Measurements from ENCODE around the gene ALPL.
"Not testable (repeated sequence)": the region's sequence is repeated elsewhere in the genome, so short reads cannot be mapped to it uniquely, and the experiment has no call there.

ALPL gene

DNA sequence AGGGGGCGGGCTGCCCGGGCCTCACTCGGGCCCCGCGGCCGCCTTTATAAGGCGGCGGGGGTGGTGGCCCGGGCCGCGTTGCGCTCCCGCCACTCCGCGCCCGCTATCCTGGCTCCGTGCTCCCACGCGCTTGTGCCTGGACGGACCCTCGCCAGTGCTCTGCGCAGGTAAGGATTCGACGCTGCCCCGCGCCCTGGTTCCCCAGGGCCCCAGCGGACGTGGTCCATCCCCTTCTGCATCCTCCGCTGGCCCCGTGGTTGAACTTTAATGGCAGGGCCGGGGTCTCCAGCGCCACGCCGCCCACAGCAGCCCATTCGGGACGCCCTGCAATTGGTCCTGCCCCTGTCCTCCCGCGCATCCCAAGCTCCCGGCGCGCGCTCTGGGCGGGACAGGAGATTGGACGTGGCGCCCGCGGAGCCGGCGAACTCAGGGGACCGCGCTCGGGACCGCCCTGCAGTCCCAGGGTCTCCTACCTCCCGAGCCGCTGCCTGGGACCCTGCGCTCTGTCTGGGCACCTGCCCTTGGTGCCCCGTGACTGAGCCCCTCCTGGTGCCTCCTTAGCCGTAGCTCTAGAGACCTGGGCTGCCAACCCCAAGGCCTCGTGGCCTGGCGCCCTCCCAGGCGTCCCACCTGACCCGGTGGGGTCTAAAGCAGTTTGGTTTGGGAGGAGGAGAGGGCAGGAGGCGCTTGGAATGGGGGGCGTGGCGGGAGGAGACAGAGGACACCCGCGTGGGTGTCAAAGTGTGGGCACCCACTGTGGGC is at the start of gene ALPL:
Gene ALPL (plus strand): TSS at position 73 of the 762 bp plus-strand sequence. CDS start 44,659 bp downstream, outside the sequence.
- no peak for DNase-seq (ENCODE audit: low spot score)

DNA sequence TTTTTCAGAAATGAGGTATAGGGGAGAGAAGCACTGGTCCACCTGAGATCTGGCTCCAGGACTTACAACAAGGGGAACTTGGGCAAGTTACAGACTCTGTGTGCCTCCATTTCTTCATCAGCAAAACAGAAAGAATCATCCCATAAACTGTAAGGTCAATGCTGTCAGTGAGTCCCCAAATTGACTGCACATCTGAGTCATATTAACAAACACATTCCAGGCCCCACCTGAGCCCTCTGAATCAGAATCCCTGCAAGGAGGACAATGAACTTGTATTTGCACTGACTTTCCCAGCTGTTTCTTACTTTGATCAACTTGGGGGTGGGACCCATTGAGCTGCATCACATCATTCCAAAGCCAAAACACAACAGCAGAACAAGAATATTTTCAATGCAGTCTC is 44.1 kb upstream of the ALPL start:
- not testable (repeated sequence) for DNase-seq (ENCODE audit: low spot score)

DNA sequence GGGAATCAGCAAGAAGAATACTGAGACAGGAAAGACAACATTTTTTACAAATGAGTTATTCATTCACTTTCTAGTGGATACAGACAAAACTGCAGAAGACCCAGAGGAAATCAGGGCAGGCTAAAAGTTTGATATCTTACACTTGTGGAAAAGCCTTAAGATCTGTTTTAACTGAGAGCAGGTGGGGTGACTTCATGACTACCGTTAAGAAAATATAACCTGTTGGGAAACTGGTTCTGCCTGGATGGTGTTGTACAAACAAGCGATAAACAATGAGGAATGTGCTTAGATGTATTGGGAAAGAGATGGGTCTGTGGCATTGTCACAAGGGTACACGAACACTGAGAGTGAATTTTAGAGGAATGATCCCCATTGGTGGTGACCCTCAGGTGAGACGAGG is 41.3 kb upstream of the ALPL start:
- not testable (repeated sequence) for DNase-seq (ENCODE audit: low spot score)

- no peak for DNase-seq (ENCODE audit: low spot score)
Observed at GRCh38 chr1:21468599-21468998, 40.6 kb upstream of the ALPL start.

- DNase-seq (ENCODE audit: low spot score): no peak
Observed at GRCh38 chr1:21469581-21469980, 39.6 kb upstream of the ALPL start.

DNA sequence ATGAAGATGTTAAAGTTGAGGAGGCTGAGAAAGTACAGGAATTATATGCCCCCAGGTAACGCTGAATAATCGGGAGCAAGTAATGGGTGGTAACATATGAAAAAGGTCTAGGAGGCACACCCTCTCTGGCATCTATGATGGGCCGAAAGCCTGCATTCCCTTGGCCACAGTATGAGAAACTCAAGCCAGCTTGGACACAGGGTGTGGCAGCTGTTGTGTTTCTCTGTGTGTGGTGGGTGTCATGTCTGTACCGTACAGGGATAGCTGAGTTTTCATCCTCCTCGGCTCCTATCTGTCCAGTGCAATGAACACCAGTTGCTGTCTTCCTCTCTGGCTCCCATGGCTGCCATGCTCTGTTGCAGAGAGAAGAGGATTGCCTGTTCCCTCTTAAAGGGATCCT is 36.4 kb upstream of the ALPL start:
- DNase-seq (ENCODE audit: low spot score): no peak

- DNase-seq (ENCODE audit: low spot score): no peak
Observed at GRCh38 chr1:21478356-21478755, 30.9 kb upstream of the ALPL start.

DNA sequence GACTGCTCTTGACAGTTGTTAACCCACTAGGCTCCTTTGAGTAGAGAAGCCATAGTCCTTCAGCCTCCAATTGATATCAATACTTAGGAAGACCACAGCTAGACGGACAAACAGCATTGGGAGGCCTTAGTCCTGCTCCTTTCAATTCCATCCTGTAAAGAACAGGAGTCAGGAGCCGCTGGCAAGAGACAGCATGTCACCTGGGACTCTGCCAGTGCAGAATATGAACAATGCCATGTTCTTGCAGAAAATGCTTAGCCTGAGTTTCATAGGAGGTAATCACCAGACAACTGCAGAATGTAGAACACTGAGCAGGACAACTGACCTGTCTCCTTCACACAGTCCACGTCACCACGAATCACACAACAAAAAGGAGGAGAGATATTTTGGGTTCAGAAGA is 25.3 kb upstream of the ALPL start:
- DNase-seq (ENCODE audit: low spot score): not testable (repeated sequence)

GRCh38 chr1:21489146-21489545 is 20.1 kb upstream of the ALPL start:
- no peak for DNase-seq (ENCODE audit: low spot score)

DNA sequence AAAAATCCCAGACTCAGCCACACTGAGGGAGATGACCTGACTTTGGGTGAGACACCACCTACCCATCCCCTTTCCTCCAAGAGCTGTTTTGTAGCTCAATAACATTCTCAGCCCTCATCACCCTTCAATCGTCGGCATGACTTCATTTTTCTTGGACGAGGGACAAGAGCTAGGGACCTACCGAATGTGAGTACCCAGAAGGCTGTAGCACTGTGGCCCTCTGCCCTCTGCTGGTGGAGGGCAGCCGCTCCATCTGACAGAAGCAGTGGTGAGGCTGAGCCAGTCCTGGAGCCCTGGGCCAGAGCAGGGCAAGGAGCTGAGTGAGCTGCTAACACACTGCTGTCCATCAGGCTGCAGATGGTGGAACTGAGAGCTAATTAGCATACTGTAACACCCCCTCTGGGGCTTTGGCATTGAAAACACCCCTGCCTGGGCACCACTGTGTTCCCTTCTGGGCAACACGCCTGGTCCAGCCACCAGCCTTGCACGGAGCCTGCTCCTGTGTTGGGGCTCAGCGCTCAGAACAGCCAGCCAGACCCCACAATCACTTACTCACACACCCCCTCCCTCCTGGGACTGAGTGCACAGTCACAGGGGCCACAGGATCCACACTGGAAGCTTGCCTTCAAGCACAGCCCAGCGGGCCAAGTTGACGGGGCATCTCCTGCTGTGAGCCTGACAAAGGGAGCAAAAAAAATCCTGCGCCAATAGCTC is 18.3 kb upstream of the ALPL start:
- peak; percentile 77 for DNase-seq (ENCODE audit: low spot score)

GRCh38 chr1:21491488-21492355 is 17.5 kb upstream of the ALPL start:
- no peak for DNase-seq (ENCODE audit: low spot score)

DNA sequence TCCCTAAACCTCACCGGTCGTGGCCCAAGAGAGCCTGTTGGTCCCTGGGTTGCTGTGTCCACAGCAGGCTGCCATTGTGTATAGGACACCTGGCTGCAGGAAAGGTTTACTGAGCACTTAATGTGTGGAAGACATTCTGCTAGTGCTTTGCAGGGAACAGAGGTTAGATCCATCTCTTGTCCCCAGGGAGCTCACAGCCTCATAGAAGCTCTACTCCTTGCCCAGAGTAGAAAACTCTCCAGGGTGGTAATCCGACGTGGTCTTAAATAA is 16.9 kb upstream of the ALPL start:
- no peak for DNase-seq (ENCODE audit: low spot score)

DNA sequence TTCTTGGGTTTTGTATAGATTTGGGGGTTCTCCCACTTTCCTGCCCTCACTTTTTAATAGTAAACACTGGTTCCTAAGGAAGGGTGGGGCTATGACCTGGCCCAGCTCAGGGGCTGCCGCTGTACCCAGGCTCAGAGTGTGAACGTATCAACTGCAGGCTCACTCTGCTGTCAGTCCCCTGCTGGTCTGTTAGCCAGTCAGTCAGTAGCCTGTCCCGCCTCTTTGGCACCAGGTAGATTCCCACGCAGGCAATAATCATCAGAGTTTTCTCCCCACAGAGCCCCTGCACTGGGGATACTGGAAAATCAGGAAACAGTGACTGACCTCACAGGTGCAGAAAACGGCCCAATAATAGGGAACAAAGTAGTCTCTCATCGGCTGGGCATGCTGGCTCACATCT is 15.0 kb upstream of the ALPL start:
- no peak for DNase-seq (ENCODE audit: low spot score)

DNA sequence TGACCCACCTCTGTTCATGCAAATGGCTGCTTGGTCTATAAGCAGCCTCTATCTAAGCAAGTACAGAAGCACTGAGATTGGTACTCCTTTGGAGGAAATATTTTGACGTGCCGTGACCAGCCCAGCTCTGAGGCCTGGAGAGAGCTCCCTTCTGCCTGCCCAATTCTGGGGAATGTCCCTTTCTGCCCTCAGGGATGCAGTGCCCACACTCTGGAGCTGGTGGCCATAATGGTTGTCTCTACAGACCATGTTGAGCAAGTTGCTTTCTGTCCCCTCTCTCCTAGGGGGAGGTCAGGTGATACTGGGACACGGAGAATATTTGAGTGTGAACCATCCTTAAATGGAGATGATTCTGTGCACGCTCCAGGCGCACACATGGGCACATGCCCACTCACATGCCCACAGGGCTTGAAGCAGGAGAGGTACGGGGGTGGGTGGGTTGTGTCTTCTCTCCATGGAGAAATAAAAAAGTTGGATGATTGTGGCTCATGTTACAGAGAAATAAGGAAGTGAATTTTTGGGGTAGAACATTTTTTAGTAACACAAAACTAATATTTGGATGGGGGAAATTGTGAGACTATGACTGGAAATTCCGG is 13.9 kb upstream of the ALPL start:
- no peak for DNase-seq (ENCODE audit: low spot score)

DNA sequence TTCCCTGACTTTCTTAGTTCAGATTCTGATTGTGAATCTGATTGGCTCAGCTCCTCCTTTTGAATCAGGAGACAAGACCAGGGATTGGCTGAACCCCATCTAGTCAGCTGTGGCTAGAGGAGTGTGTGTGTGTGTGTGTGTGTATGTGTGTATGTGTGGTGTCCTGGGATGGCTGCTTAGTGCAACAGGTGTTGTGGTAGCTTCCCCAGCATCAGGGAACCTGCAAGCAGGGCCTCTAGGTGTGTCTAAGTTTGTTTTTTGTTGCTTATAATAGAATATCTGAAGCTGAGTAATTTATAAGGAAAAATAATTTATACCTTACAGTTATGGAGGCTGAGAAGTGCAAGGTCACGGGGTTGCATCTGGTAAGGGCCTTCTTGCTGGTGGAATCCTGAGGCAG is 13.2 kb upstream of the ALPL start:
- DNase-seq (ENCODE audit: low spot score): no peak

- DNase-seq (ENCODE audit: low spot score): no peak
Observed at GRCh38 chr1:21496886-21497285, 12.3 kb upstream of the ALPL start.

DNA sequence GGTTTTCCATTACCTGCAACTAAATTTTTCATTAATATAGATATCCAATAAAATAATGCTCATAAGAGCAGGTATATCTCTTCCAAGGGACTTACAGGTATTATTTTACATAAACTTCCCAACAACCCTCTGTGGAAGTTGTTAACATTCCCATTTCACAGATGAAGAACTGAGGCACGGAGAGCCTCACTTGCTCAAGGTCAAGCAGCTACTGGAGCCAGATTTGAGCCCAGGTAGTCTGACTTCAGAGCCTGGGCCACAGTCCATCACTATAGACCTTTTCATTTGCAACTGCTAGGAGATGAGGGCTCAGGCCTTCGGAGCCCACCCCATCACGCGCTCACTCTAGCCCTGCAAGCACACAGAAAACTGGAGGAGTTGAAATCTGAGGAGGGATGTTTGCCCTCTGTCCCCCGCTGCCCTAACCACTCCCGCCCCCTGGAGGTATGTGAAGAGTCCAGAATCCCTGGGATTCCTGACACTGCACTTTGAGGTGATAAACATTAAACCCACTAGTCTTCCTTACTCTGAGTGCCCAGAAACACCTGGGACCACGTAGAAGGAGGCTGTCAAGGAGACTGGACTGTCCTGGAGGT is 11.7 kb upstream of the ALPL start:
- no peak for DNase-seq (ENCODE audit: low spot score)

DNA sequence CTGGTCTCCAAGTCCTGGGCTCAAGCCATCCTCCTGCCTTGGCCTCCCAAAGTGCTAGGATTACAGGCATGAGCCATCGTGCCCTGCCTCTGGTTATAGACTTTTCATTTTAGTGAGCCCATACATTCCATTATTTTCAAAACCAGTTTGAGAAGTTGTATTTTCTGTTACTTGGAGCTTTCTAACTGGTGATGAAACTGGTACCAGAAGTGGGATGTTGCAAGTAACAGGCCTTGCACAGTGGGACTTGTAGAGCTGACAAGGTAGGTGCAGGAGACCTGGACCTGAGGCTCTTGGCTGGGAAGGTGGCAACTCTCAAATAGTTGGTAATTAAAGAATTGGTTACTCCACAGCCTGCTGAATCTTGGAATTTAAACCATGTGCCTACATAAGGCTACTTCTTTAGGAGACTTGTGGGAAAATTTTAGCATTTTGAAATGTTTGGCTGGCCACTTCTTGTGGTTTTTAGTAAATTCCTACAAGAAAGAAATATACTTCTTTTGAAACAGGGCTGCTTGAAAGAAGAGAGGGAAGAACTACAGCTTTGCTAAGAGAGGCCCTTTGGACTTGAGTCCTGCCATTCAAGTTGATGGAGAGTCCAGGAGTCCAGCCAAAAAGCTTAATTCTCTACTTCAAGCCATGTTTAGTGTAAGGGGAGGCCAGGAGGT is 9.8 kb upstream of the ALPL start:
- no peak for DNase-seq (ENCODE audit: low spot score)

DNA sequence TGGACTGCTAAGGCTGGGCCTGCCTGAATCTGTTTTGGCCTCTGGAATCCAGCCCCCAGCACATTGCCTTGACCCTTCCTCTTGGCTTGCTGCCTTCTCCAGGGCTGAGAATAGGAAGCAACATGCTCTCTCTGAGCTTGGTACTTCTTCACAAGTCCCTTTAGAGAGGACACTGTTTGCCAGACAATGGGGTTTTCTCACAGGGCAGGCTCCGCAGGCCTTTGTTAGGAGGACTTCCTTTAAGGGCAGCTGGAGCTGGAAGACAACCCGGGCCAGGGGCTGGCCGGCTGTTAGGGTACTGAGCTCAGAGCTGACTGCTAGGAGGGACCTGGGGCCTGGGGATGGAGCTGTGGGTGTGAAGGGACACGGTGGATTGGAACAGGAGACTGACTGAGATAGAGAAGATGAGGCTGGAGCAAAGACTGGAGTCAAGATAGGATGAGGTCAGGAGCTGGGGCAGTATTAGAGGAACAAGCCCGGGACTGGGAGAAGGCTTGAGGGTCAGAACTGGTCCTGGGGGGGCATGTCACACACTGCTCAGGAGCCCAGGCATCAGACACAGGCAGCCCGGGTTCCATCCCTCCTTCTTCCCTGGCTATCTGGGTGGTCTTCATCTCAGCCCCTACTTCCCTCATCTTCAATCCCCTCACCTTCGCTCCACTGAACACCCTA is 5.4 kb upstream of the ALPL start:
- DNase-seq (ENCODE audit: low spot score): no peak

GRCh38 chr1:21506804-21507203 is 2.4 kb upstream of the ALPL start:
- DNase-seq (ENCODE audit: low spot score): no peak

All from hepatic stellate cell (primary cell).